Measurements from ENCODE around the gene ADGRB3.

Gene ADGRB3

GRCh38 chr6:69289689-69290495, 654.8 kb downstream of the ADGRB3 start:
- Histone ChIP-seq H4K8ac (ENCODE audit: low read depth, low read length) (no peak overlapping the region), H3K27ac (replicated peaks; ENCODE audit: low read length) (no peak overlapping the region), H3K36me3 (replicated peaks in 1 of 2; ENCODE audit: control insufficient read depth in 2 of 2, insufficient read depth in 2 of 2, low read length in 2 of 2) (no peaks in the 10 kb centered on the region), H3K4me3 (ENCODE audit: low read length in 2 of 2) (no peak overlapping the region), H3K4me1 (ENCODE audit: control insufficient read depth in 2 of 2, insufficient read depth in 1 of 2, low read depth in 1 of 2, low read length in 2 of 2) (no peaks in the 10 kb centered on the region), H2BK15ac (ENCODE audit: low read length) (no peak overlapping the region), H2BK5ac (ENCODE audit: low read length) (no peak overlapping the region), H2BK120ac (ENCODE audit: low read depth, low read length) (no peak overlapping the region), H3K79me1 (ENCODE audit: low read depth, low read length) (no peaks in the 10 kb centered on the region), H3K18ac (ENCODE audit: low read length) (no peak overlapping the region), H2BK12ac (ENCODE audit: low read length) (no peak overlapping the region), H2AFZ (ENCODE audit: low read length) (no peak overlapping the region), H3K9ac (ENCODE audit: low read depth, low read length, poor library complexity) (no peak overlapping the region), H3K14ac (ENCODE audit: low read length) (no peak overlapping the region), H3K4ac (ENCODE audit: low read length) (no peak overlapping the region), H2AK5ac (ENCODE audit: low read depth, low read length) (no peak overlapping the region), H3K9me3 (replicated peaks in 1 of 2; ENCODE audit: control insufficient read depth in 2 of 2, insufficient read depth in 1 of 2, low read depth in 1 of 2, low read length in 2 of 2) (no peaks in the 10 kb centered on the region), H3K23ac (ENCODE audit: low read depth, low read length, poor library complexity) (no peak overlapping the region), H3K4me2 (ENCODE audit: insufficient read depth, low read length, poor library complexity, severe bottlenecking) (no peak overlapping the region), H4K91ac (ENCODE audit: low read depth, low read length, poor library complexity) (no peak overlapping the region), H3K27me3 (ENCODE audit: control insufficient read depth in 3 of 3, insufficient read depth in 3 of 3, low read depth in 1 of 3, low read length in 3 of 3) (no peaks in the 10 kb centered on the region)
- no peak for DNase-seq (ENCODE audit: low spot score)
- WGBS, 2 donors (ENCODE audit: extremely low coverage in 2 of 2, insufficient read length in 2 of 2, insufficient replicate concordance in 1 of 2) = no CpG with 5 or more reads among the region's 8 CpGs

GRCh38 chr6:69293471-69293870, 658.4 kb downstream of the ADGRB3 start:
- Histone ChIP-seq H3K4me2 (ENCODE audit: insufficient read depth, low read length, poor library complexity, severe bottlenecking) (no peak overlapping the region), H3K9me3 (replicated peaks in 1 of 2; ENCODE audit: control insufficient read depth in 2 of 2, insufficient read depth in 1 of 2, low read depth in 1 of 2, low read length in 2 of 2) (no peaks in the 10 kb centered on the region), H3K27me3 (ENCODE audit: control insufficient read depth in 3 of 3, insufficient read depth in 3 of 3, low read depth in 1 of 3, low read length in 3 of 3) (no peaks in the 10 kb centered on the region), H3K9ac (ENCODE audit: low read depth, low read length, poor library complexity) (no peak overlapping the region), H3K4me1 (ENCODE audit: control insufficient read depth in 2 of 2, insufficient read depth in 1 of 2, low read depth in 1 of 2, low read length in 2 of 2) (no peaks in the 10 kb centered on the region), H4K8ac (ENCODE audit: low read depth, low read length) (no peak overlapping the region), H2BK120ac (ENCODE audit: low read depth, low read length) (no peak overlapping the region), H3K27ac (replicated peaks; ENCODE audit: low read length) (no peak overlapping the region), H2AFZ (ENCODE audit: low read length) (no peak overlapping the region), H3K36me3 (replicated peaks in 1 of 2; ENCODE audit: control insufficient read depth in 2 of 2, insufficient read depth in 2 of 2, low read length in 2 of 2) (no peaks in the 10 kb centered on the region), H4K91ac (ENCODE audit: low read depth, low read length, poor library complexity) (no peak overlapping the region), H2BK5ac (ENCODE audit: low read length) (no peak overlapping the region), H2AK5ac (ENCODE audit: low read depth, low read length) (no peak overlapping the region), H2BK12ac (ENCODE audit: low read length) (no peak overlapping the region), H3K4me3 (ENCODE audit: low read length in 2 of 2) (no peak overlapping the region), H2BK15ac (ENCODE audit: low read length) (no peak overlapping the region), H3K79me1 (ENCODE audit: low read depth, low read length) (no peaks in the 10 kb centered on the region), H3K4ac (ENCODE audit: low read length) (no peak overlapping the region), H3K18ac (ENCODE audit: low read length) (no peak overlapping the region), H3K23ac (ENCODE audit: low read depth, low read length, poor library complexity) (no peak overlapping the region), H3K14ac (ENCODE audit: low read length) (no peak overlapping the region)
- no peak for DNase-seq (ENCODE audit: low spot score)
- no CpG with 5 or more reads among the region's 4 CpGs for WGBS, 2 donors (ENCODE audit: extremely low coverage in 2 of 2, insufficient read length in 2 of 2, insufficient replicate concordance in 1 of 2)

GRCh38 chr6:69294407-69294806, 659.3 kb downstream of the ADGRB3 start:
- Histone ChIP-seq H2BK5ac (ENCODE audit: low read length) (no peak overlapping the region), H3K4ac (ENCODE audit: low read length) (no peak overlapping the region), H2AFZ (ENCODE audit: low read length) (no peak overlapping the region), H4K8ac (ENCODE audit: low read depth, low read length) (no peak overlapping the region), H3K9me3 (replicated peaks in 1 of 2; ENCODE audit: control insufficient read depth in 2 of 2, insufficient read depth in 1 of 2, low read depth in 1 of 2, low read length in 2 of 2) (no peaks in the 10 kb centered on the region), H3K18ac (ENCODE audit: low read length) (no peak overlapping the region), H2BK120ac (ENCODE audit: low read depth, low read length) (no peak overlapping the region), H2AK5ac (ENCODE audit: low read depth, low read length) (no peak overlapping the region), H3K23ac (ENCODE audit: low read depth, low read length, poor library complexity) (no peak overlapping the region), H3K9ac (ENCODE audit: low read depth, low read length, poor library complexity) (no peak overlapping the region), H3K14ac (ENCODE audit: low read length) (no peak overlapping the region), H2BK12ac (ENCODE audit: low read length) (no peak overlapping the region), H3K4me3 (ENCODE audit: low read length in 2 of 2) (no peak overlapping the region), H3K4me2 (ENCODE audit: insufficient read depth, low read length, poor library complexity, severe bottlenecking) (no peak overlapping the region), H3K79me1 (ENCODE audit: low read depth, low read length) (no peaks in the 10 kb centered on the region), H3K4me1 (ENCODE audit: control insufficient read depth in 2 of 2, insufficient read depth in 1 of 2, low read depth in 1 of 2, low read length in 2 of 2) (no peaks in the 10 kb centered on the region), H3K27me3 (ENCODE audit: control insufficient read depth in 3 of 3, insufficient read depth in 3 of 3, low read depth in 1 of 3, low read length in 3 of 3) (no peaks in the 10 kb centered on the region), H3K36me3 (replicated peaks in 1 of 2; ENCODE audit: control insufficient read depth in 2 of 2, insufficient read depth in 2 of 2, low read length in 2 of 2) (no peaks in the 10 kb centered on the region), H2BK15ac (ENCODE audit: low read length) (no peak overlapping the region), H4K91ac (ENCODE audit: low read depth, low read length, poor library complexity) (no peak overlapping the region), H3K27ac (replicated peaks; ENCODE audit: low read length) (no peak overlapping the region)
- no peak for DNase-seq (ENCODE audit: low spot score)
- no CpG with 5 or more reads among the region's 5 CpGs for WGBS, 2 donors (ENCODE audit: extremely low coverage in 2 of 2, insufficient read length in 2 of 2, insufficient replicate concordance in 1 of 2)

GRCh38 chr6:69294862-69295261, 659.8 kb downstream of the ADGRB3 start:
- Histone ChIP-seq H2BK15ac (ENCODE audit: low read length) (no peak overlapping the region), H3K4me1 (ENCODE audit: control insufficient read depth in 2 of 2, insufficient read depth in 1 of 2, low read depth in 1 of 2, low read length in 2 of 2) (no peaks in the 10 kb centered on the region), H3K9ac (ENCODE audit: low read depth, low read length, poor library complexity) (no peak overlapping the region), H3K14ac (ENCODE audit: low read length) (no peak overlapping the region), H3K23ac (ENCODE audit: low read depth, low read length, poor library complexity) (no peak overlapping the region), H3K27me3 (ENCODE audit: control insufficient read depth in 3 of 3, insufficient read depth in 3 of 3, low read depth in 1 of 3, low read length in 3 of 3) (no peaks in the 10 kb centered on the region), H2AFZ (ENCODE audit: low read length) (no peak overlapping the region), H3K18ac (ENCODE audit: low read length) (no peak overlapping the region), H3K4me3 (ENCODE audit: low read length in 2 of 2) (no peak overlapping the region), H3K79me1 (ENCODE audit: low read depth, low read length) (no peaks in the 10 kb centered on the region), H3K36me3 (replicated peaks in 1 of 2; ENCODE audit: control insufficient read depth in 2 of 2, insufficient read depth in 2 of 2, low read length in 2 of 2) (no peaks in the 10 kb centered on the region), H2AK5ac (ENCODE audit: low read depth, low read length) (no peak overlapping the region), H4K8ac (ENCODE audit: low read depth, low read length) (no peak overlapping the region), H3K4me2 (ENCODE audit: insufficient read depth, low read length, poor library complexity, severe bottlenecking) (no peak overlapping the region), H2BK12ac (ENCODE audit: low read length) (no peak overlapping the region), H3K4ac (ENCODE audit: low read length) (no peak overlapping the region), H2BK120ac (ENCODE audit: low read depth, low read length) (no peak overlapping the region), H3K9me3 (replicated peaks in 1 of 2; ENCODE audit: control insufficient read depth in 2 of 2, insufficient read depth in 1 of 2, low read depth in 1 of 2, low read length in 2 of 2) (no peaks in the 10 kb centered on the region), H2BK5ac (ENCODE audit: low read length) (no peak overlapping the region), H4K91ac (ENCODE audit: low read depth, low read length, poor library complexity) (no peak overlapping the region), H3K27ac (replicated peaks; ENCODE audit: low read length) (no peak overlapping the region)
- WGBS, 2 donors (ENCODE audit: extremely low coverage in 2 of 2, insufficient read length in 2 of 2, insufficient replicate concordance in 1 of 2) = no CpG with 5 or more reads among the region's 4 CpGs
- no peak for DNase-seq (ENCODE audit: low spot score)

All from neuronal stem cell (in vitro differentiated cells).